Lower leg skin (tissue), 3 donors: ENCODE data around the gene SLC34A1.

Source experiments
- CTCF ChIP-seq, 3 donors: fragments of 450-650 bp; IDR thresholded peaks; one replicate each; pipeline ENCODE4 v1.5.1; 2016; ENCODE audit warnings: antibody characterized with exemption in 3 of 3, mild to moderate bottlenecking in 3 of 3, moderate library complexity in 2 of 3
- POLR2A ChIP-seq, 2 donors: fragments of 450-650 bp; IDR thresholded peaks; one replicate each; pipeline ENCODE4 v1.6.1; 2016 to 2017; ENCODE audit warnings: antibody characterized with exemption in 2 of 2, mild to moderate bottlenecking in 1 of 2, moderate library complexity in 1 of 2

- TF ChIP-seq CTCF (IDR thresholded peaks at IDR 0.05) (no peak), POLR2A (IDR thresholded peaks at IDR 0.05) (no peak)
These were observed 21.1 kb downstream of the SLC34A1 start for GRCh38 chr5:177405312-177405711.
